Endometrial microvascular endothelial cells (primary cell): ENCODE measurements around the gene VWA2. TPM values are rescaled to one million over a fixed set of nuclear protein-coding genes. Genes with fewer than 3 reads are reported as not detected.

Experiments
- in situ Hi-C: cut with HindIII; loops from 2 replicates; pipeline ENCODE4 v1.10.0; 2017; ENCODE audit warnings: low sequenced_read_pairs, low pct_unique_long_range_greater_than_20kb; ENCODE audit errors: inconsistent ontology term
- total RNA-seq: library from RNA; depleted of rRNA; stranded (reverse); fragments of >200 nt; gene quantifications from one replicate; pipeline ENCODE4 v1.2.3, GENCODE V29; 2015; ENCODE audit errors: inconsistent ontology term

VWA2 gene
- total RNA-seq, 1 donor from 2014 or later = not detected

DNA sequence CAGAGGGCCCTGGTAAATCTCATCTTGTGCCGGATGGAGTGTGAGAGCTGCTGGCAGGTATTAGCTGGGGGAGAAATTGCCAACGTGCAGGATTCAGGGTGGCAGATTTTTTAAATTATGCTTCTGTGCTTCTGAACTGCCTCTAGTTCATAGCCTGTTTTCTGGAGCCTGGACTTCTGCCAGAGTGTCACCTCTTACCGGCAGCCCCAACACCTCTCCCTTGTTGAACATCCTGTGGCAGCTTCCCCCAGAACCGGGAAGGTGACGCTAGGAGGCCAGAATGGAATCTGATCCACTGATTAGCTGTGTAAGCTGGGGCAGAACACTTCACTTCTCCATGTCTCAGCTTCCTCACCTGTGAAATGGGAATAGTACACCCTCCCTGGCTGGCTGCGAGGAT lies 5.1 kb downstream of the VWA2 start:
- in situ Hi-C loops = no loop called here

DNA sequence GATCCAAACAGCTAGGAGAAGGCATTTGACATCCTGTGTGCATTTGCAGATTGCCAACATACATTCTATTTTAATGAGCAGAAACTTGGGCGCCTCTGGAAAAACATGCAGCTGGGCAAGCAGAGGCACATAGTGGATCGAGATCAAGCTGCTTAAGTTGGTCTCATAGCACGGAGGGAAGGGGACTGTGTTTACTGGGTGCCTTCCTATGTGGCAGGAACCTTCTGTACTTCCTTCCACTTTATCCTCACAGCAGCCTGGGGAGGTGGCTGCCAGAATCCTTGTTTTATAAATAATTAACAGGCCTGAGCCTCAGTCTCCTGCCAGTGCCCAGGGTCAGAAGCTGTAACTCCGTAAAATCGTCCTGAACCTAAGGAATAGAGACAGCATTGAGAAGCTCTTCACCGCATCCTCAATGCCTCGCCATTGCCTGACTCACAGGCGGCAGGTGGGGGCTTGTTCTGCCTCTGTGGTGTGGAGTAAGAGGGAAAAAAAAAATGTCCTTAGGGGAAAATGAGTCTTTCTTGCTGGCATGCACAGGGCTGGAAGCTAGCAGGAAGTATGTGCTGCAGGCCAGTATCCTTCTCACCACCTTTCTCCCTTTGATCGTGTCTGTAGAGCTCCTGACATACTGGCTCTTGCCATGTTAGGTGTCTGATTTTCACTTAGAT lies 6.2 kb downstream of the VWA2 start:
- in situ Hi-C loops = no loop called here

DNA sequence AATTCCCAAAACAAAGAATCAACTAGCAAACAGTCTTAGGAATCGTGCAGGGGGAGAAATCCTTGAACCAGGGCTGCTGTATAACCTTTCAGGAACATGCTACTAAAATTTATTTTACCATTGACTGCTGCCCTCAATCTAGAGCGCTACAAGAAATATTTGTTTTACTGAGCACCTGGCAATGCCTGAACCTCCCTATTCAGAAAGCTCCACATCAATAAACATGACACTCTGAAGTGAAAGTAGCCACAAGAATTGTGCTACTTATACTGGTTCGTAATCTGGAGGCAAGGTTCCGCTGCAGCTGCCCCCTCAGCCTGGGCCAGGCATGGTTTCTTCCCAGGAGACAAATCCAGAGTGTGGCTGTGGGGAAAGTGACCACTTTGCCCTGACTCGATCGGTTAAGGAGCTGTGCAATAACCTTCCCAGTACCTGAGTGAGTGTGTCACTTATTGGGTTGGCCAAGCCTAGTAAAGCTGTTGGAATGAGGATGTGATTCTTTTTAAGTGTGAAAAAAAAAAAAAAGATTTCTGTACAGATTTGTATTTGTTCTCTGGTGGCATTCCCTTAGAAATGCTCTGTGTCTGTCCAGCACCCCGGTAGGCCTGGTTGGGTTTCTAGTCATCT lies 7.7 kb downstream of the VWA2 start:
- in situ Hi-C loops = no loop called here

DNA sequence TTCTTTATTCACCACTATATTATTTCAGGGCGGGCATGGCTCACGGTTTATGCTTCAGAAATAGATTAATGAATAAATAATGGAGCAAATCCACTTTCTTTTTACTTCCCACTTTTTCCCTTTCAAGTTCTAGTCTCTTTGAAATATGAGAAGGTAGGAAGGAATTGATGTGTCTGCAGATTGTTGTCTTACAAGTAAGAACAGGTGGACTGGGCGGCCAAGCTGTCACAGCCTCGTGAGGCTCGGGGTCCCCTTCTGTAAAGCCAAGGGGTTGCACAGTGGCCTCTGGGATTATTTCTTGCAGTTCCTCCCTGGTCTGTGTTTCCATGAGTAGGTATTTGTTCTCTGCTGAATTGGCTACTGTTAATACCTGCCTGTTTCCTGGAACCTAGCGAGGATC lies 11.2 kb downstream of the VWA2 start:
- in situ Hi-C loops = no loop called here

DNA sequence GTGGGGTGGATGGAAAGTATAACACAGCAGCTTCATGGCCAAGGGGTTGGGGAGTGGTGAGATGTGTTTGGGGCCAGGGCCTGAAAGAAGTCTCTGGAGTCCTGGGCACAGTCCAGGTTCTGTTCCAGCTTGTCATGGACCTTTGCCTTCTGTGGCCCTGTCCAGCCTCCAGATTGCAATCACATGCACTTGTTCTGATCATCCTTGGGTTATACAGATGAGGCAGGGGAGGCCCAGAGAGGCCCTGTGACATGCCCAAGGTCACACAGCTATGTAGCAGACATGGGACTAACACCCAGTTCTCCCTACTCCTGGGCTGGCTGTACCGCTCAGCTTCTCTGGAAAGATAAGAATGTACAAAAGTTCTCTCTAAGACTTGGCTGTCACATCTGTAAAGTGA lies 11.7 kb downstream of the VWA2 start:
- in situ Hi-C loops = no loop called here

DNA sequence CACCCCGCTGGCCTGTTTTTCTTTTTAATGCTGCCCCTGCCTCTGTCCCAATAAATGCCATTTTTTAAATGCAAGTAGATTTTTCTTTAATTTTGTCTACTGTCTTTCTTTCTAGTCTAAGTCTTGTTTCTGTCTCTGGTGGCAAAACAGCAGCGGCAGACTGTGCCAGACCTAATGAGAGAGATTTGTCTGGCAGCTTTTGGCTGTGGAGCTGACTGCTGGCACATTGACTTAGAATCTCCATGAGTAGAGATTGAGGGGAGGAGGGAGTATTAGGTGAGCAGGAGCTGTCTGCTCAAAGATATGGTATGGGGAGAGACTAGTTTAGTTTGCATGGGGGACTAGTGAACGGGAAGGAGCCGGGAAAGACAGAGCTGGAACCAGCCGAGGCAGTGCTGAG lies 13.0 kb downstream of the VWA2 start:
- in situ Hi-C loops = no loop called here

DNA sequence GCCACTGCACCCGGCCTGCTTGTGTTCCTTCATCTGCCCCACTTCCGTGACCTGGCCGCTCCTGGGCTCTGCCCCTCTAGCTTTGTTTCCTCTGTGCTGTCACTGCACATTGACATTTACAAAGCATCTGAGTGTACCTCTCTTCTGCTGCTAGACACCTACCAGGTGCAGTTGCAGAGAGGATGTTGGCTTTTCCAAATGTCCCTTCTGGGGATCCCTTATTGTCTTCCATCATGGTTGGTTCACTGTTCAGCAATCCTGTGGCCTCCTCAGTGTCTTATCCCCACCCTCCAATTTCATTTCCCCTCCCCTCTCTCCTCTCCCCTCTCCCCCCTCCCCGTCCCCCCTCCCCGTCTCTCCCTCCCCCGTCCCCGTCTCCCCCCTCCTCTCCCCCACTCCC lies 13.8 kb downstream of the VWA2 start:
- in situ Hi-C loops = no loop called here

DNA sequence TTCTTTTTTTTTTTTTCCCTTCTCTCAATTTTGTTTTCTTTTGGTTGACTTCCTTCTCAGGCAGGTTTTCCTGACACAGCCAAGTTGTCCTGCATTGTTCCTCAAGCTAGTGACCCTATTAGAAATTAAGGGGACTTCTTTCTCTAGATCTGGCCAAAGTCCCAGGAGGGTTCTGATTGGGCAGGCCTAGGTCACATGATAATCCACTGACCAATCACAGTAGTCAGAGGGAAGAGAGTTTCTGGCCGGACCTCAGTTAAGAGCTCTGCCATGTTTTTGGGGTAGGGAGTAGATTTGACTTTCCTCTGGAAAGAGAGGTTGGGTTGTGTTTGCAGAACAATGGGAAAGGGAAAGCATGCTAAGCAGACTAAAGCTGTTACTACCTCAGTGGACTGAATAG lies 16.2 kb downstream of the VWA2 start:
- in situ Hi-C loops = no loop called here

DNA sequence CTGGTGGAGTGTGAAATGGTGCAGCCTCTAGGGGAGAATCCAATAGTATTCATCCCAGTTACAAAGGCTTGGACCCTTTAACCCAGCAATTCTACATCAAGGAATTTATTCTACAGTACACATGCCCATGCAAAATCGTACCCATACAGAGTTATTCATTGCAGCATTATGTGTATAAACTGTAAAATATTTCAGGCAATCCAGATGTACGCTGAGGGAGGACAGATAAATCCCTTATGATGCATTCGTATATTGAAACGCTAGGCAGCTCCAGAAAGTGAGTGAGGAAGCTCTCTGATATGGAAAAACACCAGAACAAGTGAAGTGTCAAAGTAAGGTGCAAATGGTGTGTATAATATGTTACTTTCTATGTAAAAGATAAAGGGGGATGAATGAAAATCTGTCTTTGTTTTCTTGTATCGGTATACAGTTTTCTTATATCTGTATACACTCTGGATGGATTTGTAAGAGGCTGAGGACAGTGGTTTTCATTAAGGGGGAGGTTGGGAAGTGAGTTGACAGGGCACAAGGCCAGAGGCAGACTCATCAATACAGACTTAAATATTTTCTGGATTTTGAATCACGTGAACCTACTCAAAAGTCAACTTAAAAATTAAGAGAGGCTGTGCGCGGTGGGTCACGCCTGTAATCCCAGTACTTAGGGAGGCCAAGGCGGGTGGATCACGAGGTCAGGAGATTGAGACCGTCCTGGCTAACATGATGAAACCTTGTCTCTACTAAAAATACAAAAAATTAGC lies 17.1 kb downstream of the VWA2 start:
- in situ Hi-C loops = no loop called here

DNA sequence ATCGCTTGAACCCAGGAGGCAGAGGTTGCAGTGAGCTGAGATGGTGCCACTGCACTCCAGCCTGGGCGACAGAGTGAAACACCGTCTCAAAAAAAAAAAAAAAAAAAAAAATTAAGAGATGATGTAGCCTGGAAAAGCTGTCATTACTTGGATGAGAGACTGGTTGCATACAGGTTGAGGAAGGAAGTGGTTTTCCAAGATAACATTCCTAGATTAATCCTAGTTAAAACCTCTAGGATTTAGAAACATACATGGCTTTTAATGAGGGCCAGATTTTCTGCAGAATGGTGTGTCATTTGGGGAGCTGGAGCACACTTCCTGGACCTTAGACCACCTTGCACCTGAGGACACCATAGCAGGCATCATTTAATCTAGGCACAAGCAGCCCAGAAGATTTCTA lies 17.8 kb downstream of the VWA2 start:
- in situ Hi-C loops = no loop called here

DNA sequence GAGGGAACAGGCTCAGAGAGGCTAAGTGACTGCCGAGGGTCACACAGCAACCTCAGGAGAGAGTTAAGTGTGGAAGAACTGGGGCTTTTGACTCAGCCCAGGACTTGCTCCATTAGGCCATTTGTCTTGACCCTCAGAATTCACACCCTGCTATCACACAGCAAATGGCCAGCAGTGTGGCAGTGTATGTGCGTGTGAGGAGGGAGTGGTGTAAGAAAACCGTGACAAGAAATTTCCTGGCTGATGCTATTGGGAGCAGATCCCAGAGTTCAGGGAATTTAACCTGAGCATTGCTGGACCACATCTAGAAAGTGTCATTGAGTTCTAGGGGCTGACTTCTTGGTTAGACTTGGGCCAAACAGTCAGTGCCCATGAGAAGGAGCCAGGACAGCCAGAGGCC lies 18.4 kb downstream of the VWA2 start:
- in situ Hi-C loops = no loop called here

DNA sequence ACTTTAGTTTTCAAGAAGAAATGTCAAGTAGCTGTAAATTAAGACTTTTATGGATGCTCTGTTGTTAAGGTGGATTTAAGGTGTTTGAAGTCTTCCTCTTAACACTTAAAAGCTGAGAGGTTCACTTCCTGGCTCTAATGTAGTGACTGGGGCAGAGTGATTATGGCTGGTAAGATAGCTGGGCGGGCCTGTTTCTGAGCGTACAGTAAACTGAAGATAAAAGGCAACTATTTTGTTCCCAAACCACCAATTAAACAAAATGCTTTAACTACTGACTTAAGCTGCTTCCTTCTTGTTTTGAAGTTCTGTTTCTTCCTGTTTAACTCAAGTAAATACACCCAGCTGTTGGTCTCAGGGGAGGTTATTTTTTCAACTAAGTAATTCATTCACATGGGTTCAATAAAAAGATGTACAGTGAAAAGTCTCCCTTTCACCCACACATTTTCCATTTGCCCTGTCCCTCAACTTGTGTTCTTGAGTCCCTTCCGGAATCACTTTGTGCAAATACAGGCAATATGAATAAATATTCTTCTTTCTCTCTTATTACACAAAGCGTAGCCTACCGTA lies 19.3 kb downstream of the VWA2 start:
- in situ Hi-C loops = no loop called here

DNA sequence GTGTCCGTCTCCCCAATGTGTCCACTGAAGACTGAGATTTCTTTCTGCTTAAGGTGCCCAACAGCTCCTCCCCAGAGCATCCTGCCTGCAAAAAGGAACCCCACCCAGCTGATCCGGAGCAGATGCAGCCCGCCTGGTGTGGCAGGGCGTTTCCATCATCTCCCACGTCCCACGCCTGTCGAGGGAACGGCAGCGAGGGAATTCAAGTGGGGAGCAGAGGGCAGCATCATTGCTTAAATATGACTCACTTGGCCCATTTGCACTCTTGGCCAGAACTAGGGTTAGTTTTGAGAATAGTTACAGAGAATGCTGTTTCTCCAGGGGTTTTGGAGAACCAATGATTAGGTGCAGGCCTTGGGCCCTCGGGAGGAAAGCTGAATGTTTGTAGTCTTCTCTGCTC lies 20.8 kb downstream of the VWA2 start:
- in situ Hi-C loops = no loop called here

DNA sequence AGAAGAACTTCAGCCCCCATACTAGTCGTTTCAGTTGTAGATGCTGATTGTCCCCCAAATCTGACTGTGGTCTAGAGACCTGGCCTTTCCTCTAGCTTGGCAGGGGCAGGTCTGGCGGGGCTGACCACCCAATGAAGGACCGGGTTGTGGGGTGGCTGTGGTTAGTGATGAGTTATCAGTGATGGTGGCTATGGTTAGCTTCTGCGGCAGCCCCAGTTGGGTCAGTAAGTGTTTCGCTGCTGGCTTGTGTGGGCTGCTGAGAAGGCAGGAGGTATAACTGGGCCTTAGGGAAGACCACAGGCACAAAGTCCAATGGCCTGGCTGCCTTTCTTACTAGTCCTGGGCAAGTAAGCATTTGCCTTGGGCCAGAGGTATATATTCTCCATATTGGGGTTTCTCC lies 21.3 kb downstream of the VWA2 start:
- in situ Hi-C loops = no loop called here

DNA sequence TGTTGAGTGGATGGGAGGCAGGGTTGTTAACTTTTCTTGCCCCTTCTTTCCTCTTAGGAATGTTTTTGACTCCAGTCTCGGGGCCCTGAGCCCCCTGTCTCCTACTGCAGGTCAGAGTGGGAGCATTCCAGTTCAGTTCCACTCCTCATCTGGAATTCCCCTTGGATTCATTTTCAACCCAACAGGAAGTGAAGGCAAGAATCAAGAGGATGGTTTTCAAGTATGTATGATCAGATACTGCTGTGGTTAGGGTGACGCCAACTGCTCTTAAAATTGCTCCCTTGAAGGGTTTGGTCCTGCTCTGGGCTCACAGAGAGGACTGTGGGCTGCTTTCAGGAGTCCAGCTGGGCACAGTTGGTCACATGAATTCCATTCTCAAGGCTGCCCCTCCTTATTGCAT lies 22.0 kb downstream of the VWA2 start:
- in situ Hi-C loops = no loop called here

DNA sequence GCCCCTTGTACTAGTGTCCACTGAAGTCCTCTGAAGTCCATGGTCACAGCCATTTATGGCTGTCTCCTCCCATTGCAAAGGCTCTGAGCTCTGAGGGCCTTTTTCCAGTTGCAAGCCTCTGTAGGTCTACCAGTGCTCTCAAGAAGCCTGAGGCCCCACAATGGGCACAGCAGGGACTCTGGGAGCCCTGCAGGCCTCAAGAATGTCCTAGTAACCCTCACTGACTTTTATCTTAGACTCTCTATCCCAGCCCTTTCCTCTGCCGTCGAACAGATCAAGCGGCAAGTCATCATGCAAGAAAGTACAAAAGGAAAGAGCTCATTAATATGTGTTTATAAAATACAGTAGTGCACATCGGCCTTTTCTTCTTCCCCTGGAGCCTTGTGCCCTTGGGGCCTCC lies 23.4 kb downstream of the VWA2 start:
- in situ Hi-C loops = no loop called here

DNA sequence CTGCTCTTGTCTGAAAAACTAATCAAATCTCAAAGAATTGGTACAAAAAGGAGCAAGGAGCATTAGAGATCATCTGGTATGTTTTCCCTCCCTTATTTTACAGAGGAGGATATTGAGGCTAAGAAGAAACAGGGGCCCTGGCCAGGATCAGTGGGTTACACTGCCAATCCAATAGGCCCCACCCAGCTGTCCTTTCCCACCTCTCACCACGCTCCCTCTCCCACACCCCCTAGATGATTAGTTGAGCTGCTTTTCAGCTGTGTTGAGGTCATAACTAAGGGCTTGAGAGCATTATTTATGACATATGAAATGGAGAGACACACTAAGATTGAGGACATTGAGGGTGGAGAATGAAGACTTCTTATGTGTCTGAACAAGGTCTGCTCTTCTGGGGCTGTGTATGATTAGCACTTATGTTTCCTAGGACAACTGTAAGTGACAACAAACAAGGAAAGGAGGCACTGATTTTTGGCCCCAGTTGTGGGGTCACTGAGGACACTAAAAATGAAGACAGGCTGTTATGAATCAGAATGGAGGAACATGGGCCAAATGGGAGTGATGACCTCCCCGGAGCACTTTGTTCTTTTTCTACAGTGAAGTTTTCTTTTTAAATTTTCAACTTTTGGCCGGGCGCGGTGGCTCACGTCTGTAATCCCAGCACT lies 26.5 kb downstream of the VWA2 start:
- in situ Hi-C loops = no loop called here

DNA sequence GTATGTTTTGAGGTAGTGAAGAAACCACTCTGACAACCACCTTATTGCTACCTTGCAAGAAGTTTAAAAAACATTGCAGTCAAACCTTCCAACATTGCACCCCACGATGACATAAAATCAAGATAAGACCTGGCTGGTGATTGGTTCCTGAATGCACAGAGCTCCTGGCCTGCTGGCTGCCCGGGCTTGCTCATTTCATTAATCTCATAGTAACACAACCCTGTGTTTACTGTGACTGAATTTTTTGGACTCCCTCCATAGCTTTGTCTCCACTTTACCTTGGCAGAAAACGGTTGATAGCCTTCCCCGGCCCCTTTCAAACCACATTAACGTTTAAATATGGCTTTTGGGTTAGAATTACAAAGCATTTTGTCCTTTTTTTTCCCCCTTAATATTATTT lies 27.5 kb downstream of the VWA2 start:
- in situ Hi-C loops = no loop called here

DNA sequence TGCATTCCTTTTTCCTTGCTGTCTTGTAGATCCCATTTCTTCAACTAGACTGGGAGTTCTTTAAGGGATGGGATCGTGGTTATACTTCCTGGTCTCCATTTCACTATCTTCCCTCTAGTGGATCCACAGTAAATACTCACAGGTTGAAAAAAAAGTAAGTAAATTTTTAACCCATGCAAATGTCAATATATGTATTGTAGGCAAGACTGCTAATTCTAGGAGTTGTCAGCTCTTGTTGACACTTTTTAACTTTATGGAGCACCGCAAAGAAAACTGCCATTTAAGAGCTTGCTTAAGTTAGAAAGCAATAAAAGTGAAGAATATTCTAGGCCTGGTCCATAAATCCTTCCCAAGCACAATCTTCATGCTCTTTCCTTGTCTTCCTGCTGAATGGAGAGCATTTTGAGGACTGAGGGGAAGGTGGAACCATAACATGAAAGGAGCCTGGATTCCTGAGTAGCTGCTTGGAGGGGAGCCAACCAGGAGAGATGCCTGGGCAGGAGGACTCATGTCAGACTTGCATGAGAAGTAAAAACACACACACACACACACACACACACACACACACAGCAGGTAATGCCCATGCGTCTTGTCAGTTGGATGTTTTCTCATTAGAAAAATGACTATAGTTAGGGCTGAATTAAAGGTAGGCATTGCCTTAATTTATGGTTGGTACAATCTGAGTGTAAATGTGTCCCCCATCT lies 32.2 kb downstream of the VWA2 start:
- in situ Hi-C loops = no loop called here
